Stimulated activated CD4-positive, alpha-beta T cell treated with anti-CD3 and anti-CD28 coated beads, Interleukin-1b, Interleukin-23, amount 100 ng/mL, for 1 hour (primary cell): ENCODE measurements around the gene CCDC74A.
"Not testable (repeated sequence)": the region's sequence is repeated elsewhere in the genome, so short reads cannot be mapped to it uniquely, and the experiment has no call there.

Experiments
- DNase-seq, 2 donors: peaks; one replicate each; pipeline ENCODE4 v3.0.0-alpha.2; 2020; ENCODE audit warnings: low read depth in 2 of 2

Gene CCDC74A

DNA sequence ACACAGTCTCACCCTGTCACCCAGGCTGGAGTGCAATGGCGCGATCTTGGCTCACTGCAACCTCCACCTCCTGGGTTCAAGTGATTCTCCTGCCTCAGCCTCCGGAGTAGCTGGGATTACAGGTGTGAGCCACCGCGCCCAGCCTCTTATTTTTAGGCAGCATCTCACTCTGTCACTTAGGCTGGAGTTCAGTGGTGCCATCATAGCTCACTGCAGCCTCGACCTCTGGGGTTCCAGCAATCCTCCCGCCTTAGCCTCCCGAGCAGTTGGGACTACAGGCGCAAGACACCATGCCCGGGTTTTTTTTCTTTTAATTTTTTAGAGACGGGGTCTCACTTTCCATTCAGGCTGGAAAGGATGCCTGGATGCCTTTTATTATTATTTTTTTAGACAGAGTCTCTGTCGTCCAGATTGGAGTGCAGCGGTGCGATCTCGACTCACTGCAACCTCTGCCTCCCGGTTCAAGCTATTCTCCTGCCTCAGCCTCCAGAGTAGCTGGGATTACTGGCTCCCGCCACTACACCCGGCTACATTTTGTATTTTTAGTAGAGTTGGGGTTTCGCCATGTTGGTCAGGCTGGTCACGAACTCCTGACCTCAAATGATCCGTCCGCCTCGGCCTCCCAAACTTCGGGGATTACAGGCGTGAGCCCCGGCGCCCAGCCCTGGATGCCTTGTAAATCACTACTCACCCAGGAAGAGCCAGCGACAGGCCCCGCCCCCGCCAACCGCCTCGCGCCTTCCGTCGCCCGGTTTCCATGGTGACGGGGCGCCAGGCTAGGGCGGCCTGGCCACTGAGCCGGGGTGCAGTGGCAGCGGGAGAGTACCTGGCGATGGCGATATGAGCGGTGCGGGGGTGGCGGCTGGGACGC lies at the start of gene CCDC74A:
TSS of gene CCDC74A (plus strand) at position 758 of the 871 bp plus-strand sequence. CDS start at position 841, 83 bp downstream.
- peak; percentile 56 to 57 for DNase-seq

- not testable (repeated sequence) for DNase-seq
These were observed 49.4 kb upstream of the CCDC74A start for GRCh38 chr2:131478074-131478849.

GRCh38 chr2:131478850-131479461 lies 48.7 kb upstream of the CCDC74A start:
- not testable (repeated sequence) for DNase-seq

DNA sequence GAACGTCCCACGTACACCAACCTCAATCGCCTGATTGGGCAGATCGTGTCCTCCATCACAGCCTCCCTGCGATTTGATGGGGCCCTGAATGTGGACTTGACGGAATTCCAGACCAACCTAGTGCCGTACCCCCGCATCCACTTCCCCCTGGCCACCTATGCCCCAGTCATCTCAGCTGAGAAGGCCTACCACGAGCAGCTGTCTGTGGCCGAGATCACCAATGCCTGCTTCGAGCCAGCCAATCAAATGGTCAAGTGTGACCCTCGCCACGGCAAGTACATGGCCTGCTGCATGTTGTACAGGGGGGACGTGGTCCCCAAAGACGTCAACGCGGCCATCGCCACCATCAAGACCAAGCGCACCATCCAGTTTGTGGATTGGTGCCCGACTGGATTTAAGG lies 47.3 kb upstream of the CCDC74A start:
- not testable (repeated sequence) for DNase-seq

GRCh38 chr2:131482506-131483155 lies 45.1 kb upstream of the CCDC74A start:
- DNase-seq: not testable (repeated sequence)

- DNase-seq: not testable (repeated sequence)
These were observed 43.5 kb upstream of the CCDC74A start for GRCh38 chr2:131483981-131484820.

GRCh38 chr2:131484906-131485460 lies 42.7 kb upstream of the CCDC74A start:
- not testable (repeated sequence) for DNase-seq

- not testable (repeated sequence) for DNase-seq
These were observed 41.3 kb upstream of the CCDC74A start for GRCh38 chr2:131486201-131486902.

GRCh38 chr2:131488306-131489205 lies 39.1 kb upstream of the CCDC74A start:
- no peak for DNase-seq

DNA sequence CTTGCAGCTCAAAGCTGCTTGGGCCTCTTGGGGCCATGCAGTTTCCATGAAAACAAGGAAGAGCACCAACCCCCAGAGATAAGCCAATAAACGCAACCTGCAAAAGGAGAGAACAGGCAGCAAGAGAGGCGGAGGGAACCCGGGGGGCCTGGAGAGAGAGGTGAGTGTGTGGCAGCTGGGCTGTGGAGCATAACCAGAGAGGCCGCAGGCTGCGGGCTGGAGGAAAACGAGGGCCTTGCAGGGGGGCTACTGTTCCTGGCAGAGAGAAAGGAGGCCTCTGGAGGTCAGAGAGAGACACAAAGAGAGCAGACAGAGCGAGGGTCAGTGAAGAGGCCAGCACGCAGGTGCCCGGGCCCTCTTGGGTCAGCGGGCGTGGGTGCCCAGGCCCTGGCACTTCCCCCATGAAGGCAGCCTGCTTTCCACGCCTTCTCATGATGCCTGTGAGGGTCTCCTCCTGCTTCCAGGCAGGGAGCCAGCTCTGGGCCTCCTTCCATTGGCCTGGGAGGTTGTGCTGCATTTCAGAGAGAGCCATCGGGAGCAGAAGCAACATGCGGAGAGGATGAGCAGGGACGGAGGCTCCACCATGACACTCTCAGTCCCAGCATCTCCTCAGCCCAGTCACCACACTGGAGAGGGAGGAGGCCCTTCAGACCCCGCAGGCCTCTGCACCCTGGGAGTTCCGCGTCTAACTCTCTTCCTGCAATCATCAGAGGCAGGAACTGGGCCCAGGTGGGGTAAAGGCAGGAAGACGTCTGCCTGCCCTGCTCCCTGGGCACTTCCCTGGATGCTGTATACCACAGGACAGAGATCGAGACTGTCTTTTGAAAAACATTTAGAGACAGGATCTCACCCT lies 36.8 kb upstream of the CCDC74A start:
- DNase-seq: not testable (repeated sequence)

DNA sequence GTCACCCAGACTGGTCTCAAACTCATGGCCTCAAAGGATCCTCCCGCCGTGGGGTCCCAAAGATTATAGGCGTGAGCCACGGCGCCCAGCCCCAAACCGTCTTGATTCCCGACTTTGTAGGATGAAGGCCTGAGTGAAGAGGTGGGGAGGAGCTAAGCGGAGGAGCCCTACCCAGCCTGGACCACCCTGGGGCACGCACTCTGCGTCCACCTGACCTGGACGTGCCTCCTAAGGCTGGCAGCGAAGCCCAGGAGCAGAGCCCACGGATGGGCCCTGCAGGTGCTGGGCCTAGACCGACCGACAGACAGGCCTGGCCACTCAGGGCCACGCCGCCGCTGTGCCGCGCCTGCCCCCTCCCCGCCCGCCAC lies 36.2 kb upstream of the CCDC74A start:
- not testable (repeated sequence) for DNase-seq

- DNase-seq: peak in 1 of 2 donors; percentile 63
These were observed 35.7 kb upstream of the CCDC74A start, which contains the start of gene MZT2A for GRCh38 chr2:131492015-131492417. TSS of gene MZT2A (minus strand) at chr2:131492397. CDS start at chr2:131492376, 21 bp downstream.

- peak; percentile 84 to 91 for DNase-seq
These were observed 35.1 kb upstream of the CCDC74A start for GRCh38 chr2:131492418-131493198.

DNA sequence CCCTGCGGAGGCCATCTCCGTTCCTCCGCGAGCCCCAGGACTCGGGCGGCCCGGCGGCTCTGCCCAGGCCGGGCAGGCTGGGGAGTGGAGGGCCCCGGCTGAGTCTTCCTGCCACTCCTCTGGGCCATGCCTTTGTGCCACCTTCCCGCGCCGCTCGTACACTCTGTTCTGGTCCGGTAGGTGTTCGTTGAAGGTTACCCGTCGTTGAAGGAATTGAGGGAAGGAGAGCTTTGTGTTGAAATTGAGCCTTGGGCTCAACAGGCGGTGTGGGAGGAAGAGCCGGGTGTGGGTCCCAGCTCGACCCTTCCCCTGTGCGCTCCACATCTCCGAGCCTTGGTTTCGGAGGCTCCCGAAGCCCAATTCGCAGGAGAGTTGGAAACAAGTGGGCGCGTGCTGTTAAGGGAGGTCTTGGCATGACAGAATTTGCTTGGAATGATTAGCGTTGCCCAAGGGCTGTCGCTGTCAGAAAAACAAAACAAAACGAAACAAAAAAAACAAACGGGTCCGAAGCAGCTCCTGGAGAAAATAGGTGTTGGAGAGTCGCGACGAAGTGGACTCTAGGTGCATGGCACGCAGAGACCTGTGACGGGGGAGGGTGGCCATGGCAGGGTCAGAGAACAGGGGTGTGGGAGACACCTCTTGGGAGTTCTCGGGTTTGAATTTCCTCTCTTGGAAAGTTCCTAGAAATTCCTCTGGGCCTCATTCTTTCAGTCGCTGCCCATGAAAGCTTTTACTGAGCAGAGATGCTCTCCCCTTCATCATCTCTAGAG lies 34.3 kb upstream of the CCDC74A start:
- no peak for DNase-seq

DNA sequence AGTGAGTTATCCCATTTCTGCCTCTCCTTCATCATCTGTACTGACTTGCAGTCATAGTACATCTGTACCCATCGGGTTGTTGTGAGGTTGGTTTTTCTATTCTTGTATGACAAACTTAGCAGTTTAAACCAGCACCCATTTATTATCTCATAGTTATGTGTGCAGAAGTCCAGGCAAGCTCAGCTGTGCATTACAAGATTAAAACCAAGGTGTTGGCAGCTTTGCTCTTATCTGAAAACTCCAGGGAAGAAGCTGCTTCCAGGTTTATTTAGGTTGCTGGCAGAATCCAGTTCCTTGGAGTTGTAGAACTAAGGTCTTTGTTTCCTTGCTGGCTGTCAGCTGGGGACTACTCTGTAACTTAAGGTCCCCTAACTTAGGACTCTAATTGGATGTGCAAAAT lies 32.2 kb upstream of the CCDC74A start:
- DNase-seq: not testable (repeated sequence)
